GM18526 (cell line): ENCODE results near the gene PLEKHA7.

ENCODE experiments used
- POLR2A ChIP-seq: IDR thresholded peaks from 3 replicates; pipeline ENCODE4 v1.6.1; 2011; ENCODE audit not compliant: insufficient read length; ENCODE audit errors: extremely low read depth

Gene PLEKHA7

DNA sequence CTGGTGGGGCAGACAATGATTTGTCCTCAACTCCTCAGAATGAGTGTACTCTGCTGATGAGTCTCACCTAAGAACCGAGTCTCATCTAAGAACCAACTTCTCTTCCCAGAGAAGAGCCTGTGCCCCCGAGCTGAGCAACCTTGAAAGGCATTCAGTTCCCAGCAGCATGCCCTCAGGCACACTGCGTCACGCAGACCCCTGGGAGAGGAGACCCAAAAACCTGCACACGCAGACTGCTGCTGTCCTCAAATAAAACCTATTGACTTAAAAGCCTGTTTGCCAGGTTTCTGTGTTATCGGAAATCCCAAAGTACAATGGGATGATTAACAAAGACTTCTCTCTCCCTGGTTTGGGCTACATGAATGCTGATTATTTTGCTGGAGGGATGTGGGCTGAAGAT is 154.6 kb downstream of the PLEKHA7 start:
- TF ChIP-seq POLR2A = no peak

- TF ChIP-seq POLR2A = no peak
These were observed 157.0 kb downstream of the PLEKHA7 start for GRCh38 chr11:16857186-16857585.

DNA sequence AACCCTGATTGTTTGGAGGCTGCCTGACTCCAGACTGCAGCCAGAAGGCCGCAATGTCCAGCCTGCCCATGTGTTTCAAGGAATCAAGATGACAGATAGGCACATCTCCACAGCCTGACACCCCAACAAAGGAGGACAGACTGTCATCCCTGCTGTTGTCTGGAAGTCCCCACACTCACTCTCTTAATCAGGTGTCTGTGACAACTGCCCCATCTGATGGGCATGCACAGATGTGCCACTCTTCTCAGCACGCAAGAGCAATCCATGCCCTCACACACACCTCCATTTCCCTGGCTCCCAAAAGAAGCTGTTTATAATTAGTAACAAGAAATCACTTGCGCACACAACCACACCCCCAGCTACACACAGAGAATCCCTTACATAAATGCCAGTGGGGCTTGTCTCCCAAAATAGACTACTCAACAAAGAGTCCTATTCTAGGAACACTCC is 158.2 kb downstream of the PLEKHA7 start:
- TF ChIP-seq POLR2A = no peak

DNA sequence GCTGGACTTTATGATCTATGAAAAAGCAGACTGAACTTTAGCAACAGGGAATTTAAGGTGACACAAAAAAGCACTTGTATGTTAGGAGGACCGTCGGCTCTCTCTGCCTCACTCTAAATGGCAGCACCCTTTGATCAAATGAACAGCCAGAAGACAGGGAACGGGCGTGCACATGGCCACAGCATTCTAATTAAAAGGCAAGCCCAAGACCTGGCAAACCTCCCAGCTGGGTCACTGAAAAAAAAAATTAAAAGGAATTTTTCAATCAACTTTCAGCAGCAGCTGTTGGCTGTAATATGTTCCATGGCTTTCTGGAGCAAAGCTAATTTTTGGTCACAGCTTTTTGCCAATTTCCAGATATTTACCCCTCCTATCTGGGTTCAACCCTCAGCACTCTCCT is 159.2 kb downstream of the PLEKHA7 start:
- no peak for TF ChIP-seq POLR2A

GRCh38 chr11:16853859-16854258 is 160.4 kb downstream of the PLEKHA7 start:
- TF ChIP-seq POLR2A = no peak

DNA sequence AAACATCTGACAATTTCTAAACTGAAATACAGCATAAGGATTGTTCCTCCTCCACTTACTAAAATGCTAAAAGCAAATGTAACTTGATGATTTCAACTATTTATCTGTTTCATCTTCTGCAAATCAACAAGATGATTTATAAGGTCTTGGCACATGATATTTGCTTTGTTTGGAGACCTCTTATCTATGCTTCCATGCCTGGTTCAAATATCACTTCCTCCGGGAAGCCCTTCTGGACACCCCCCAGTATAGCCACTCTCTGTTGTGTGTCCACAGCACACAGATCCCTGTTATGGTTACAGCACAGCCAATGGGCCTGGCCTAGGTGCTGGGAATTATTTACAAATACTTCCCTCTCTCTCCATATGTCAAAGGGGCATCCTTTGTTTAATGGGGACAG is 160.9 kb downstream of the PLEKHA7 start:
- TF ChIP-seq POLR2A = no peak

GRCh38 chr11:16846305-16846704 is 167.9 kb downstream of the PLEKHA7 start:
- TF ChIP-seq POLR2A = no peak

- TF ChIP-seq POLR2A = no peak
These were observed 169.9 kb downstream of the PLEKHA7 start for GRCh38 chr11:16844268-16844771.

DNA sequence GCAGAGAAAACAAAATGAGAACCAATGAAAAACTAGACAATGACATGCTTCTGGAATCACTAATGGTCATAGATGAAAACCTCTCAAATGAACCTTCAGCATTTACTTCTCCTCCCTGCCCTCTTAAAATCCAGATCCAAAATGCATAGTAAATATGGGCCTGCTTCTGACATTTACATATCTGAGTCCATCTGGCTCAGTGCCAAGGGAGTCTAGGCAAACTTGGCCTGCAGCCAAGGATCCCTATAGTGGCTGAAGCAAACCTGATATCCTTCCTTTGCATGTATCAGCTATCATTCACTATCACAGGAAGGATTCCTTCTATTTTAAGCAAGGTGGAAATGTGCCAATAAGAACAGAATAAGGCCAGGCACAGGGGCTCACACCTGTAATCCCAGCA is 170.9 kb downstream of the PLEKHA7 start:
- no peak for TF ChIP-seq POLR2A

GRCh38 chr11:16841984-16842383 is 172.2 kb downstream of the PLEKHA7 start:
- TF ChIP-seq POLR2A = no peak

DNA sequence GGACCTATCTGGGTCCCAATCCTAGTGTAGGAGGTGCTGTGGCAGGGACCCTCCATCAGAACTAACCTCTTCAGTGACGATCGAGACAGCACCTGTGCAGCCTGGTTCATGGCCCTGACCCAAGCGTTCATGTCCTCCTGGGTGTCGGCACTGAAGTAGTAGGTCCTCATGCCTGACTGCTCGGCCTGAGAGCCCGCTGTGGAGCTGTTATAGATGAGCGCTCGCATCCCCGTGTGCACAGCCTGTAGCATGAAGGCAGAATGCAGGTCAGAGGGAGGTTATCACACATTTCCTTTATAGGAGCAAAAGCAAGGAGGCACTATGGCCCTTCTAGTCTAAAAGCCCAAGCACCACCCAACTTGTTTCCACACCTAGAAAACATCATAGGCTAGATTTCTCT is 172.7 kb downstream of the PLEKHA7 start:
- no peak for TF ChIP-seq POLR2A

GRCh38 chr11:16840951-16841350 is 173.3 kb downstream of the PLEKHA7 start:
- no peak for TF ChIP-seq POLR2A

DNA sequence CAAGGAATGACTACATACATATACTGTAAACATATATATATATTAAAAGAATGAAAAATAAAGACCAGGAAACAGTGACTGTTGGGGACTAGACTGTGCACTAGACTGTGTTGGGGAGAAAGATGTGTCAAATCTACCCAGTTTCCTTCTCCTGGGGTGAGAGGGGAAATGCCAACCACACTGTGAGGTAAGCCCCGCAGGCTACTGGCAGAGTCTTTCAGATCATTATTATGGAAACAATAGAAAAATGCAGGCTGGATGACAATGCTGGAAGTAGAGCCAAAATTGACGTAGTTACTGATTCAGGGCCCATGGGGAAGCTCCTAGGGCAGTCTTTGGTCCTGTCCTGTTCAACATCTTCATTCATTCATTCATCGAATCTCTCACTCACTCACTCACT is 174.4 kb downstream of the PLEKHA7 start:
- no peak for TF ChIP-seq POLR2A

GRCh38 chr11:16834384-16834783 is 179.8 kb downstream of the PLEKHA7 start:
- TF ChIP-seq POLR2A = no peak

DNA sequence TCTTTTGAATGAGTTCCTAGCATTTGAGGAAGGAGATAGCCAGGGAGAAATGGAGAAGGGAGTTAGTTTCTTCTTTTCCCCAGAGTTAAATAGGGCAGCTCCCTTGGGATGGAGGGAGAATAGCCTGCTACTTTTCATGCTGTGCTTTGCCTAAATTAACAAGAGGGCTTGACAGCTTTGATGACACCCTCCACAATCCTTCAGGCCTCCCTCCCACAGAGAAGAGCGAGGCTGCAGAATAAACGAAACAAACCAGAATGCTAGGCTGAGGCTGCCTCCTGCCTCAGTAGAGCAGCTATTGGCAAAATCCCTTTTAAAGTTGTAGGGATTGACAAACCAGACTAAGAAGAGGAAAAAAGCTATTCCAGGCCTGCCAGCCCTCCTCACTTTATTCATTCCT is 181.2 kb downstream of the PLEKHA7 start:
- TF ChIP-seq POLR2A = no peak

- no peak for TF ChIP-seq POLR2A
These were observed 182.0 kb downstream of the PLEKHA7 start for GRCh38 chr11:16832193-16832539.

GRCh38 chr11:16831316-16832192 is 182.7 kb downstream of the PLEKHA7 start:
- TF ChIP-seq POLR2A = no peak
